ENCODE measurements around the gene ZDHHC5.

Gene ZDHHC5

GRCh38 chr11:57667736-57668433 is at the start of gene ZDHHC5:
Gene ZDHHC5 (plus strand): TSS chr11:57668114. CDS start chr11:57673091, 4,977 bp downstream.
- peak; percentile 99 for DNase-seq (ENCODE audit: low spot score)

GRCh38 chr11:57618438-57618837 is 49.5 kb upstream of the ZDHHC5 start:
- DNase-seq (ENCODE audit: low spot score), result no peak

- no peak for DNase-seq (ENCODE audit: low spot score)
Measured at GRCh38 chr11:57619331-57619730, 48.6 kb upstream of the ZDHHC5 start.

- DNase-seq (ENCODE audit: low spot score), result no peak
Measured at GRCh38 chr11:57620467-57620866, 47.4 kb upstream of the ZDHHC5 start.

- no peak for DNase-seq (ENCODE audit: low spot score)
Measured at GRCh38 chr11:57622263-57622662, 45.7 kb upstream of the ZDHHC5 start.

- DNase-seq (ENCODE audit: low spot score), result no peak
Measured at GRCh38 chr11:57624864-57625263, 43.0 kb upstream of the ZDHHC5 start.

- no peak for DNase-seq (ENCODE audit: low spot score)
Measured at GRCh38 chr11:57626895-57627294, 41.0 kb upstream of the ZDHHC5 start.

- no peak for DNase-seq (ENCODE audit: low spot score)
Measured at GRCh38 chr11:57630171-57630570, 37.7 kb upstream of the ZDHHC5 start.

- no peak for DNase-seq (ENCODE audit: low spot score)
Measured at GRCh38 chr11:57632116-57632515, 35.8 kb upstream of the ZDHHC5 start.

- DNase-seq (ENCODE audit: low spot score), result no peak
Measured at GRCh38 chr11:57633394-57634070, 34.4 kb upstream of the ZDHHC5 start.

GRCh38 chr11:57634311-57634710 is 33.6 kb upstream of the ZDHHC5 start:
- DNase-seq (ENCODE audit: low spot score), result no peak

GRCh38 chr11:57635246-57635645 is 32.7 kb upstream of the ZDHHC5 start:
- no peak for DNase-seq (ENCODE audit: low spot score)

GRCh38 chr11:57637626-57638004 is 30.3 kb upstream of the ZDHHC5 start:
- DNase-seq (ENCODE audit: low spot score), result no peak

GRCh38 chr11:57638005-57638781 is 29.7 kb upstream of the ZDHHC5 start:
- no peak for DNase-seq (ENCODE audit: low spot score)

GRCh38 chr11:57638811-57639320 is 29.0 kb upstream of the ZDHHC5 start:
- DNase-seq (ENCODE audit: low spot score), result peak; percentile 24

GRCh38 chr11:57639321-57640067 is 28.4 kb upstream of the ZDHHC5 start:
- DNase-seq (ENCODE audit: low spot score), result peak; percentile 20

GRCh38 chr11:57640068-57640800 is 27.7 kb upstream of the ZDHHC5 start:
- DNase-seq (ENCODE audit: low spot score), result no peak

- peak; percentile 69 for DNase-seq (ENCODE audit: low spot score)
Measured at GRCh38 chr11:57641011-57641807, 26.7 kb upstream of the ZDHHC5 start.

GRCh38 chr11:57643802-57644201 is 24.1 kb upstream of the ZDHHC5 start:
- DNase-seq (ENCODE audit: low spot score), result peak; percentile 38

Data from hematopoietic multipotent progenitor cell treated with erythropoietin and hydrocortisone succinate and interleukin-3 and kit ligand, for 15 days (in vitro differentiated cells).